Adrenal gland (tissue), 12 donors: ENCODE data around the gene SETD3. TPM values are rescaled to one million over a fixed set of nuclear protein-coding genes. Genes with fewer than 3 reads are reported as not detected.

Experiments
- DNase-seq, 7 donors: peaks; one replicate each; pipeline ENCODE4 v3.0.0-alpha.2; 2019 to 2020
- H3K27ac ChIP-seq, 5 donors: fragments of 200-600 bp; sonication (generic) in 4 of 5; 1 replicate in 3 of 5; 2 replicates in 2 of 5; pipeline versions ENCODE4 v1.5.1 to v1.8.0; 2016 to 2020; ENCODE audit warnings: mild to moderate bottlenecking in 1 of 5
- H3K27me3 ChIP-seq: fragments of 200-600 bp; 2 replicates; pipeline ENCODE4 v1.8.0; 2021
- H3K36me3 ChIP-seq, 2 donors: fragments of 200-600 bp; replicated peaks in 1 of 2; 1 replicate in 1 of 2; 2 replicates in 1 of 2; pipeline versions ENCODE4 v1.5.1 to v1.8.0; 2018 to 2022
- H3K4me1 ChIP-seq, 2 donors: fragments of 200-600 bp; replicated peaks in 1 of 2; 1 replicate in 1 of 2; 2 replicates in 1 of 2; pipeline versions ENCODE4 v1.5.1 to v1.8.0; 2018 to 2021
- H3K4me3 ChIP-seq, 4 donors: fragments of 200-600 bp; sonication (generic) in 3 of 4; one replicate each; pipeline ENCODE4 v1.5.1; 2016 to 2018
- H3K9me3 ChIP-seq, 3 donors: fragments of 200-600 bp; sonication (generic) in 1 of 3; replicated peaks in 1 of 3; 1 replicate in 2 of 3; 2 replicates in 1 of 3; pipeline versions ENCODE4 v1.5.1 to v1.8.0; 2016 to 2021
- CTCF ChIP-seq, 6 experiments: fragments of 450-650 bp in 4 of 6; fragments of 200-600 bp in 2 of 6; sonication (generic) in 1 of 6; IDR thresholded peaks; 1 replicate in 5 of 6; 2 replicates in 1 of 6; pipeline versions ENCODE4 v1.5.1 to v1.8.0; 2016 to 2021; ENCODE audit warnings: antibody characterized with exemption in 6 of 6, mild to moderate bottlenecking in 2 of 6, moderate library complexity in 1 of 6
- POLR2A ChIP-seq, 2 donors: fragments of 450-650 bp; IDR thresholded peaks; one replicate each; pipeline ENCODE4 v1.6.1; 2017; ENCODE audit warnings: antibody characterized with exemption in 2 of 2, mild to moderate bottlenecking in 2 of 2, moderate library complexity in 1 of 2
- WGBS, 4 donors: extraction: QIAGEN DNeasy Blood & Tissue Kit in 2 of 4; methylation state at CpG; one replicate each; pipeline versions ENCODE4 v1.1.5 to v1.1.7; 2013 to 2017; 5-methylcytosine and 5-hydroxymethylcytosine counted together
- intact Hi-C, 2 donors: fragments of 100-400 bp; cut with DNase I; formaldehyde crosslinking; loops; one replicate each; pipeline versions ENCODE4 v1.14.1 to v1.15.0; 2022 to 2023
- polyA plus RNA-seq, 3 donors: library from polyadenylated mRNA; stranded (reverse); fragments of 200-250 nt in 2 of 3; fragments of 350-450 nt in 1 of 3; fragmentation: Illumina TruSeq in 1 of 3; extraction: RNeasy Lipid Tissue Mini Kit (QIAGEN cat#74804) in 1 of 3; gene quantifications; one replicate each; pipeline ENCODE4 v1.2.3, GENCODE V29; 2013 to 2014
- total RNA-seq, 9 donors: library from RNA; depleted of rRNA in 4 of 9; stranded (reverse); fragments of >200 nt in 4 of 9; fragments of 120-200 nt in 1 of 9; fragmentation: NEBNext Ultra II Directional in 1 of 9; extraction: Animal tissue kit (Norgen Biotek cat#: 25700) in 1 of 9; gene quantifications; one replicate each; pipeline versions ENCODE4 v1.1.0 to v1.2.4, GENCODE V29; 2013 to 2023
- donor health status: healthy with polysubstance abuse.
- donor health status: Bipolar disorder and iron deficiency.
- donor health status: DM: yes; HTN: yes; CAD: no.
- donor health status: DM: no; HTN: no; CAD: no.
- donor health status: DM: no; HTN: no; CAD: no.
- donor health status: DM: yes; HTN: yes; CAD: no.

Gene SETD3
- total and polyA plus RNA-seq, 12 donors, result 23.1 to 58.6 (median 44.3) TPM

DNA sequence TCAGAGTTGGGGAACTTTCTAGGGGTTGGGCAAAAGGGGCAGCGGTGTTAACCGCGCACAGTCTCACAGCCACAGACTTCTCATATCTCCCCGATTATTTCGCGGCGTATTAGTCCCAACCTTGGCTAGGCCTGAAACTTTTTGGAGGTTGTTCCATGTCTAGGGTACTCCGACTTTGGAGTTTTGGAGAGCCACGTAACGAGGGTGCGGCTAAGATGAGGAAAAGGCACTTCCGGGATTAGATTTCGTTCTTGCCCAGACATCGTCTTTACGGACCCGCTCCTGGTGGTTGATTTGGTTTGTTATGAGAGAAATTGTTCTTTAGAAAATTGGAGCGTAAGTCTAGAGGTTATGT lies 1.1 kb upstream of the SETD3 start:
- intact Hi-C loops, result no loop called here
- TF ChIP-seq CTCF (IDR thresholded peaks at IDR 0.05) (peak in 1 of 6 experiments; percentile 10), POLR2A (IDR thresholded peaks at IDR 0.05) (no peak)
- Histone ChIP-seq H3K27me3 (no peaks in the 10 kb centered on the region), H3K36me3 (no peaks in the 10 kb centered on the region), H3K9me3 (no peaks in the 10 kb centered on the region), H3K4me1 (peaks cover 22 to 52% of the 10 kb centered on the region in 2 donors), H3K4me3 (peak overlapping the region; percentile 24 to 85 (median 49)), H3K27ac (peak overlapping the region; percentile 23 to 98 (median 86))
- WGBS, 4 donors, result 0 to 1% (median 0%) methylated on average over 10 to 17 of the region's 17 CpGs
- peak in 1 of 7 donors; percentile 10 for DNase-seq

- intact Hi-C loops, result no loop called here
- H3K4me1 ChIP-seq, result peaks cover 22 to 57% of the 10 kb centered on the region in 2 donors
- H3K9me3 ChIP-seq, result no peaks in the 10 kb centered on the region
- 0 to 4% (median 0%) methylated on average over 5 to 82 of the region's 82 CpGs for WGBS, 4 donors
- H3K27ac ChIP-seq, result peak within 1 kb of the TSS; percentile 23 to 98 (median 89)
- peak; percentile 100 for DNase-seq
- H3K4me3 ChIP-seq, result peak within 1 kb of the TSS; percentile 44 to 91 (median 70)
- H3K27me3 ChIP-seq, result no peaks in the 10 kb centered on the region
- TF ChIP-seq POLR2A (IDR thresholded peaks at IDR 0.05) (peak; percentile 87 to 95), CTCF (IDR thresholded peaks at IDR 0.05) (no peak)
- no peaks in the 10 kb centered on the region for H3K36me3 ChIP-seq
Measured at GRCh38 chr14:99480917-99481744, 472 bp upstream of the SETD3 start, which contains the start of gene CCNK. Gene CCNK (plus strand): TSS chr14:99481409. CDS start chr14:99492678, 11,269 bp downstream.

- H3K4me1 ChIP-seq, result peaks cover 22 to 57% of the 10 kb centered on the region in 2 donors
- TF ChIP-seq POLR2A (IDR thresholded peaks at IDR 0.05), result no peak
- TF ChIP-seq CTCF (IDR thresholded peaks at IDR 0.05), result no peak
Measured at GRCh38 chr14:99479160-99479905, 1.3 kb downstream of the SETD3 start.

GRCh38 chr14:99478128-99478527 lies 2.5 kb downstream of the SETD3 start:
- Histone ChIP-seq H3K4me3 (no peak overlapping the region), H3K36me3 (no peaks in the 10 kb centered on the region), H3K27ac (no peak overlapping the region), H3K27me3 (no peaks in the 10 kb centered on the region), H3K9me3 (no peaks in the 10 kb centered on the region), H3K4me1 (peaks cover 18 to 48% of the 10 kb centered on the region in 2 donors)
- WGBS, 4 donors, result 75 to 84% (median 81%) methylated on average over 4 of the region's 4 CpGs
- TF ChIP-seq POLR2A (IDR thresholded peaks at IDR 0.05) (no peak), CTCF (IDR thresholded peaks at IDR 0.05) (no peak)
- no peak for DNase-seq
- intact Hi-C loops, result no loop called here

More at GRCh38 chr14:99479160-99479905, 1.3 kb downstream of the SETD3 start:
- peak overlapping the region; percentile 1 to 98 (median 86) for H3K27ac ChIP-seq
- DNase-seq, result peak in 1 of 7 donors; percentile 26
- intact Hi-C loops, result no loop called here
- no peaks in the 10 kb centered on the region for H3K36me3 ChIP-seq
- 6 to 9% (median 6%) methylated on average over 18 of the region's 18 CpGs for WGBS, 4 donors
- H3K9me3 ChIP-seq, result no peaks in the 10 kb centered on the region
- peak overlapping the region in 3 of 4 donors; percentile 64 to 91 (median 74) for H3K4me3 ChIP-seq
- no peaks in the 10 kb centered on the region for H3K27me3 ChIP-seq
